HG03139 (cell line): Measurements from ENCODE around the gene ADGRV1.
"Not testable (repeated sequence)": the region's sequence is repeated elsewhere in the genome, so short reads cannot be mapped to it uniquely, and the experiment has no call there.

Experiments used
- ATAC-seq: cut with Tn5 transposase; IDR thresholded peaks from one replicate; pipeline ENCODE4 v1.9.1; 2021; ENCODE audit not compliant: unreplicated experiment

Gene ADGRV1

GRCh38 chr5:90894866-90895420 is 336.3 kb downstream of the ADGRV1 start:
- no peak for ATAC-seq

GRCh38 chr5:90897618-90898017 is 339.0 kb downstream of the ADGRV1 start:
- ATAC-seq, result no peak

- ATAC-seq, result no peak
Observed at GRCh38 chr5:90898326-90899013, 339.9 kb downstream of the ADGRV1 start.

- ATAC-seq, result no peak
Observed at GRCh38 chr5:90899014-90899604, 340.5 kb downstream of the ADGRV1 start.

- ATAC-seq, result no peak
Observed at GRCh38 chr5:90901261-90901660, 342.7 kb downstream of the ADGRV1 start.

- ATAC-seq, result no peak
Observed at GRCh38 chr5:90902170-90902569, 343.6 kb downstream of the ADGRV1 start.

GRCh38 chr5:90902651-90903386 is 344.2 kb downstream of the ADGRV1 start:
- no peak for ATAC-seq

- ATAC-seq, result no peak
Observed at GRCh38 chr5:90909101-90909503, 350.5 kb downstream of the ADGRV1 start.

GRCh38 chr5:90909940-90910339 is 351.3 kb downstream of the ADGRV1 start:
- ATAC-seq, result no peak

GRCh38 chr5:90911169-90911568 is 352.6 kb downstream of the ADGRV1 start:
- ATAC-seq, result no peak

- no peak for ATAC-seq
Observed at GRCh38 chr5:90912476-90912875, 353.9 kb downstream of the ADGRV1 start.

GRCh38 chr5:90915393-90915792 is 356.8 kb downstream of the ADGRV1 start:
- no peak for ATAC-seq

- no peak for ATAC-seq
Observed at GRCh38 chr5:90916947-90917800, 358.6 kb downstream of the ADGRV1 start.

GRCh38 chr5:90917928-90918668 is 359.5 kb downstream of the ADGRV1 start:
- no peak for ATAC-seq

GRCh38 chr5:90921418-90921973 is 362.9 kb downstream of the ADGRV1 start:
- ATAC-seq, result no peak

- ATAC-seq, result not testable (repeated sequence)
Observed at GRCh38 chr5:90924222-90924621, 365.6 kb downstream of the ADGRV1 start.

GRCh38 chr5:90929013-90929839 is 370.6 kb downstream of the ADGRV1 start:
- not testable (repeated sequence) for ATAC-seq

- no peak for ATAC-seq
Observed at GRCh38 chr5:90930062-90930461, 371.5 kb downstream of the ADGRV1 start.
